Stimulated activated CD8-positive, alpha-beta memory T cell treated with anti-CD3 and anti-CD28 coated beads, Interleukin-2, amount 100 ng/mL, for 48 hours (primary cell): ENCODE measurements around the gene FGF21.
"Not testable (repeated sequence)": the region's sequence is repeated elsewhere in the genome, so short reads cannot be mapped to it uniquely, and the experiment has no call there.

ENCODE experiments used
- DNase-seq, 2 donors: peaks; one replicate each; pipeline ENCODE4 v3.0.0-alpha.2; 2020; ENCODE audit warnings: low read depth in 2 of 2

Gene FGF21

GRCh38 chr19:48787331-48787730 is 32.0 kb downstream of the FGF21 start:
- not testable (repeated sequence) for DNase-seq

DNA sequence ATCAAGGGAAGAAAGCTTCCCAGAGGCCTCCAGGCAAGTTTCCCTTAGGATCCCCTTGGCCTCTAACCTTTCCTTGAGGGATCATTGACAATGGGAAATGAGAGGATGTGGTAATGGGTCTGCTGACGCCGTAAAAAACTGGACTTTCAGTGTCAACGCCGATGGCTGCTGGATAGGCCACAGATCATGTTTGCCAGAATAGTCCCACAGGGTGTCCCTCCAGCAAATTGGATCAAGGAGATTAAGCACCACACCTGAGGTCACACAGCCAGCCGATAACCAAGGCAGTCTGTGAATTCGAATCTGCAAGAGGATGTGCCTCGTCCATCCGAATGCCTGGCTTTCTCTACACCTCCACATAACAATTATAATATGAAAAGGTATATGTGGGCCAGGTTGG is 37.9 kb downstream of the FGF21 start:
- no peak for DNase-seq

DNA sequence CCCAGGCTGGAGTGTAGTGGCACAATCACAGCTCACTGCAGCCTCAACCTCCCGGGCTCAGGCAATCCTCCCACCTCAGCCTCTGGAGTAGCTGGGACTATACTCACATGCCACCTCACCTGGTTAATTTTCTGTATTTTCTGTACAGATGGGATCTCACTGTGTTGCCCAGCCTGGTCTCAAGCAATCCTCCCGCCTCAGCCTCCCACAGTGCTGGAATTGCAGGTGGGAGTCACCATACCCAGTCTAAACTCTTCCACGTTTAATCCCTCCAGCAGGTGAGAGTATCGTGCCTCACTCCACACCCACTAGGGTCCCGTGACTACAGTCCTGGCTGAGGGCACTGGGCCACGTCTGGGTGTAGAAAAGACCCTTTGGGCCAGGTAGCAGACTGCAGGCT is 39.0 kb downstream of the FGF21 start:
- DNase-seq, result no peak

DNA sequence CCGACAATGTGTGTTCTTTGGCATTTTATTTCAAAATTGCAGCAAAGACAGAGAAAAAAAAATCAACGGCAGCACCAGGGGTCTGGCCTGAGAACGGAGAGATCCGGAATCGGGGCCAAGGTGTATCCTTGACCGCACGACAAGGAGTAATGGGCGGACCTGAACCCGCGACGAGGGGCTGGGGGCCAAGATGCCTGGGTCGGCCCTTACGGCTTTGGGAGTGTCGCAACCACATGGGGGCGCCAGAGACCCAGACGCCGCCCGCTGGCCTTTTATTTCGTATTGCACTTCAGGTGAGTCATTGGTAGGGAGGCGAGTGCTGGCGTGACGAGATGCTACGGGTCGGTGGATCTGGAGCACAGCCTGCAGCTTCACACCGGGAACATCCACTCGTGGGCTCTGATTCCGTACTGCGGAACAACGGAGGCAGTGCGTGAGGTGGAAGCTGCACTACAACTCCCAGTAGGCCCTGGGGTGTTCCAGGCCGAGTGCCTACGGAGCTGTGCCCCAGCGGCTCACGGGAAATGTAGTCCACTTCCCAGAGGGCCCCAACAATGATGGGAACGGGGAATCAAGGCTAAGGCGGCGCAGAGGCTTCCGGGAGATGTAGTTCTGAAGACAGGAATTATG is 39.8 kb downstream of the FGF21 start:
- DNase-seq, result peak; percentile 71 to 80

GRCh38 chr19:48795685-48796070 is 40.4 kb downstream of the FGF21 start:
- DNase-seq, result no peak

DNA sequence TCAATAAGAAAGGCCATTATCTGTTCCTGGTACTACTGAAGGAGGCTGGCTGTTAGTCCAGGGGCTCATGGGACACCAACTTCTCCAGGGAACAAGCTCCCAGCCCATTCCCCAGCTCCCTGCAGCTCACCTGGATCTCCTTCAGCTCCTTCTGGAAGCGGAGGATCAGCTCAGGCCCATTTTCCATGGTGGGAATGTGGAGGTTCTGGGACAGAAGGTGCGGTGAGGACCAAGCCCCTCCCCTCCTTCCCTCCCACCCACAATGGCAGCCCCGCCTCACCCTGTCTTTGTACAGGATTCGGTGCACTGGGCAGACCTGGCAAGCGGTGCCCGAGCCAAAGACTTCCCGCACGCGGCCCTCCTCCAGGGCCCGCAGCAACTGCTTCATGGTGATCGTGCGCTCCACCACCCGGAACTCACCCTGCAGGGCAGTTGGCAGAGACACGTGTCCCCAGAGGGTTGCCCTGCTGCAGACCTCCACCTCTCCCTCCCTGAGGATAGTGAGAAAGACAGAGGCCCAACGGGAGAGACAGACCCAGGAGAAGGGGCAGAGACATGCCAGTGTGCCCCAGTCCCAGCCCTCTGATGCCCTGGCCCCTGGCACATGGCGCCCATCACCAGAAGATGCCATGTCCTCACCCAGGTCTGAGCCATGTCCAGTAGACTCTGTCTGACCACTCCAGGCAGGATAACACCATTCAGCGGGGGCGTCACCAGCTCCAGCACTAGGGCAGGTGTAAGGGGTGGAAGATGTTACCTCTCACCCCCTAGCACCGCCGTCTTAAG is 41.2 kb downstream of the FGF21 start:
- no peak for DNase-seq

GRCh38 chr19:48797103-48797502 is 41.8 kb downstream of the FGF21 start:
- DNase-seq, result no peak

DNA sequence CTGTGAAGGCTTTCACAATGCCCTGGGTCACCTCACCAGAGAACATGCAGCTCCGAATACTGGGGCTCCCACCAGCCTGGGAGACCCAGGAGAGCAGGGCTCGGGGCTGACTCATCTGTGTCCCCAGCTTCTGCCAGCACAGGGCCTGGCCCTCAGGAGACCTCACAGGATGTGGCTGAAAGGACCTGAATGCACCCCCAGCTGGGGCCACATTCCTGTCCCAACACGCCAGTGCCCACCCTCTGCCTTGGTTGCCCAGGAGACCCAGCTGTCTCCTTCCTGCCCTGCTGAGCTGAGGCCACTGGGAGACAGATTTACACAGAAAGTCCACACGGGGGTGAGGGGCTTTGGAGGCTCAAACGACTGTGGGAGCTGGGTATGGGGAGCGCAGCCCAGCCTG is 43.6 kb downstream of the FGF21 start:
- DNase-seq, result no peak

DNA sequence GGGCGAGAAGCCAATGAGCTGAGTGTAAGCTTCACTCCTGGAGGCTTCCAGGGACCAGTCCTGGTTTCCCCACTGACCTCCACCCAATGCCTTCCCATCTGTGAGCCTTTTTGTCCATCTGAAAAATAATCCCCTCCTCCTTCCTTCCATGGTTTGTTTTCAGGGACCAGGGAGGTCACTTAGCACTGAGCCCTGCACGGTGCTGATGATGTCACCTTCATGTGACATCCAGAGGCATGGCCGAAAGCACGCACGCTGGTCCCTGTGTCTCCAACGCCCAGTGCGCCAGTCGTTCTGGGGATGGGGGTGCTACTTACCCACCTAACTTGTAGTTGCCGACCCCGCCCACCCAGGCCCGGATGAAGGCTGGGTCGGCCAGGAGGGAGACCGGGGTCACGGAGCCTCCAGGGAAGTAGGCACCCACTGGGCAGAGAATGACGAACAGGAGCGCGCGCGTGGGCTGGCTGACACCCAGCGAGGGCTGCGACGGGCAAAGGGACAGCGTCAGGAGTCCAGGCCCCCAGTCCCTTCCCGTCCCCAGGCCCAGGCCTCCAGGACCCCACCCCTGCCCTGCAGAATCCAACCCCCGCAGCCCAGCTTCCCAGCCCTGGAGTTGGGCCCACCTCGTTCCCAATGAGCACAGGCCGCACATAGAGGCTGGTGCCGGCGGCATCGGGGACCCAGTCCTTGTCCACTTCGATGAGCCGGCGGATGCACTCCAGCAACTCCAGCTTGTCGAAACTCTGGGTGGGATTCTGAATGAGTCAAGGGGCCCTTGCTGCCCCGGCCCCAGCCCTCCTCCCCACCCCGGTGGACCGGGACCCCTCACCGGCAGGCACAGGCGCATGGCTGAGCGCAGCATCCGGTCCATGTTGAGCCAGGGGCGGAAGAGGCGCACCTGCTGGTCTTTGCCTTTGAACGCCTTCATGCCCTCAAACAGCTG is 44.3 kb downstream of the FGF21 start:
- no peak for DNase-seq

DNA sequence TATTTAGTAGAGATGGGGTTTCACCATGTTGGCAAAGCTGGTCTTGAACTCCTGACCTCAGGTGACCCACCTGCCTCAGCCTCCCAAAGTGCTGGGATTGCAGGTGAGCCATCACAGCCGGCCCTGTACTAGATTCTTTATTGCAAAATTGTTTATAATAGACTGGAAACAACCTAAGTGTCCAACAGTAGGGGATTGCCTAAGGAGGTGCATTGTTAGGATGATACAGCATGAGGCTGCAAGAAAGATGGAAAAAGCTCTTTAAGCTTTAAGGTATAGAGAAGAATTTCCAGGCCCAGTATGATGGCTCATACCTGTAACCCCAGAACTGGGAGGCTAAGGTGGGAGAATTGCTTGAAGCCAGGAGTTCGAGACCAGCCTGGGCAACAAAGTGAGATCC is 47.3 kb downstream of the FGF21 start:
- DNase-seq, result no peak

DNA sequence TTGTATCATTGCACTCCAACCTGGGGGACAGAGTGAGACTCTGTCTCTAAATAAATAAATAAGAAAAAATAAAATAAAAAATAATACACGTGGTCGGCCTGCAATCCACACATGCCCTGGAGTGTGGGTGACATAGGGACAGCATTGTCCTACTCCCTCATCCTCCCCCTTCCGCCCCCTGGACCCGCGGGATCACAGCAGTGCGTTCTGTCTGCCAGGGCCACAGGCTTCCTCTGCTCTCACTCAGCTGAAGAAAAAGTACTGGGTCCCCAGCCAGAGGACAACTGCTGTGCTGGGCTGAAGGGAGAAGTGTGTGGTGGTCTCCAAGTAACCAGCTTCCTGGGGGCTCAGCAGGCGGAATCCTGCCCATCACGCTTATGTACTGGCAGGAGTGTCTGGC is 49.2 kb downstream of the FGF21 start:
- DNase-seq, result no peak

DNA sequence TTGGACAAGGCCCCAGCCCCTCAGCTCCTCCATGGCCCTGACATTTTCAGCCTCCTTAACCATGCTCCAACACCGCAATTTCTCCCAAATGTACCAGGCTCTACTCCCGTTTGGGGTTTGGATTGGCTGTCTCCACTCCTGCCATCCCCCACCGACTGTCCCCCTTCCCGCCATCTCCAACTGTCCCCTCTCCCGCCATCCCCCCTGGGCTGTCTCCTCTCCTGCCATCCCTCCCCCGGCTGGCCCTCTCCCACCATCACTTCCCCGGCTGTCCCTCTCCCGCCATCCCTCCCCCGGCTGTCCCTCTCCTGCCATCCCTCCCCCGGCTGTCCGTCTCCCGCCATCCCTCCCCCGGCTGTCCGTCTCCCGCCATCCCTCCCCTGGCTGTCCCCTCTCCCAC is 50.1 kb downstream of the FGF21 start:
- no peak for DNase-seq

DNA sequence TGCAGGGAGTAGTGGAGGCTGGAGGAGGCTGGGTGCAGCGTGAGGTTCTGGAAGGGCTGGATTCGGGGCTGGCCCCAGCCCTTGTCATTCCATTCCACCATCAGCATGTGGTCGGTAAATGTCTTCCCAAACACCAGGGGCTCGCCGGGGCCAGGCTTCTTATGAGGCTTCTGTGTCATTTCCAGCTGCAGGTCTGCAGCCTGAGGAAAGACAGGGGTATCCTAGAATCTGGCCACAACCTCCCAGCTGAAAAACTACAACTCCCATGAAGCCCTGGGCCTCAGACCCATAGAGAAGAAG is 51.1 kb downstream of the FGF21 start:
- no peak for DNase-seq

GRCh38 chr19:48806818-48807589 is 51.7 kb downstream of the FGF21 start:
- no peak for DNase-seq

GRCh38 chr19:48807590-48808308 is 52.4 kb downstream of the FGF21 start:
- DNase-seq, result no peak
